Transverse colon (tissue), 4 donors: Measurements from ENCODE around the gene CLDN6. TPM values are rescaled to one million over a fixed set of nuclear protein-coding genes. Genes with fewer than 3 reads are reported as not detected.

Source experiments
- DNase-seq: peaks from one replicate; pipeline ENCODE4 v3.0.0-alpha.2; 2019
- H3K27ac ChIP-seq, 4 donors: fragments of 200-600 bp; sonication (generic); 2 replicates each; pipeline ENCODE4 v1.5.1; 2016 to 2018; ENCODE audit warnings: inconsistent platforms in 4 of 4
- H3K27me3 ChIP-seq: fragments of 200-600 bp; sonication (generic); 2 replicates; pipeline ENCODE4 v1.5.1; 2017; ENCODE audit warnings: inconsistent platforms
- H3K36me3 ChIP-seq, 4 donors: fragments of 200-600 bp; sonication (generic); 2 replicates each; pipeline ENCODE4 v1.5.1; 2017 to 2019; ENCODE audit warnings: inconsistent platforms in 4 of 4
- H3K4me1 ChIP-seq, 4 donors: fragments of 200-600 bp; sonication (generic); 2 replicates each; pipeline ENCODE4 v1.5.1; 2017 to 2020; ENCODE audit warnings: inconsistent platforms in 4 of 4
- H3K4me3 ChIP-seq, 4 donors: fragments of 200-600 bp; sonication (generic); 1 replicate in 1 of 4; 2 replicates in 3 of 4; pipeline versions ENCODE4 v1.5.1 to v1.6.1; 2017 to 2019; ENCODE audit warnings: inconsistent platforms in 4 of 4
- H3K9me3 ChIP-seq, 2 donors: fragments of 200-600 bp; sonication (generic); 2 replicates each; pipeline ENCODE4 v1.5.1; 2017 to 2019; ENCODE audit warnings: inconsistent platforms in 2 of 2
- CTCF ChIP-seq, 5 experiments: fragments of 200-600 bp in 3 of 5; fragments of 450-650 bp in 2 of 5; sonication (generic) in 3 of 5; IDR thresholded peaks; 1 replicate in 2 of 5; 2 replicates in 3 of 5; pipeline ENCODE4 v1.5.1; 2016 to 2017; ENCODE audit warnings: antibody characterized with exemption in 5 of 5, inconsistent platforms in 3 of 5, mild to moderate bottlenecking in 2 of 5, moderate library complexity in 1 of 5
- EP300 ChIP-seq: sonication (generic); formaldehyde crosslinking; IDR thresholded peaks from one replicate; pipeline ENCODE4 v1.6.1; 2017; ENCODE audit warnings: antibody characterized with exemption, low read depth
- POLR2A ChIP-seq: fragments of 450-650 bp; IDR thresholded peaks from one replicate; pipeline ENCODE4 v1.6.1; 2016; ENCODE audit warnings: antibody characterized with exemption, mild to moderate bottlenecking, moderate library complexity
- POLR2AphosphoS5 ChIP-seq, 3 donors: sonication (generic); formaldehyde crosslinking; IDR thresholded peaks; one replicate each; pipeline ENCODE4 v1.6.1; 2016; ENCODE audit warnings: antibody characterized with exemption in 3 of 3
- WGBS, 2 donors: methylation state at CpG; one replicate each; pipeline ENCODE4 v1.1.5; 2018; ENCODE audit warnings: low coverage in 1 of 2; 5-methylcytosine and 5-hydroxymethylcytosine counted together
- in situ Hi-C, 4 donors: fragments of 200-750 bp; cut with MboI; loops; one replicate each; pipeline versions ENCODE4 v1.15.0 to v1.15.1; 2017; ENCODE audit warnings: low sequenced_read_pairs in 3 of 4, low pct_ligation_motif_present in 1 of 4, low pct_unique_long_range_greater_than_20kb in 1 of 4
- intact Hi-C: fragments of 100-400 bp; cut with DNase I; formaldehyde crosslinking; loops from one replicate; pipeline ENCODE4 v1.15.1; 2023; ENCODE audit warnings: low total_unique reads
- total RNA-seq, 4 donors: library from RNA; depleted of rRNA; stranded (reverse); fragments of >200 nt; gene quantifications; one replicate each; pipeline ENCODE4 v1.1.0, GENCODE V29; 2016

Gene CLDN6
- total RNA-seq, 4 donors from 2014 or later = not detected

DNA sequence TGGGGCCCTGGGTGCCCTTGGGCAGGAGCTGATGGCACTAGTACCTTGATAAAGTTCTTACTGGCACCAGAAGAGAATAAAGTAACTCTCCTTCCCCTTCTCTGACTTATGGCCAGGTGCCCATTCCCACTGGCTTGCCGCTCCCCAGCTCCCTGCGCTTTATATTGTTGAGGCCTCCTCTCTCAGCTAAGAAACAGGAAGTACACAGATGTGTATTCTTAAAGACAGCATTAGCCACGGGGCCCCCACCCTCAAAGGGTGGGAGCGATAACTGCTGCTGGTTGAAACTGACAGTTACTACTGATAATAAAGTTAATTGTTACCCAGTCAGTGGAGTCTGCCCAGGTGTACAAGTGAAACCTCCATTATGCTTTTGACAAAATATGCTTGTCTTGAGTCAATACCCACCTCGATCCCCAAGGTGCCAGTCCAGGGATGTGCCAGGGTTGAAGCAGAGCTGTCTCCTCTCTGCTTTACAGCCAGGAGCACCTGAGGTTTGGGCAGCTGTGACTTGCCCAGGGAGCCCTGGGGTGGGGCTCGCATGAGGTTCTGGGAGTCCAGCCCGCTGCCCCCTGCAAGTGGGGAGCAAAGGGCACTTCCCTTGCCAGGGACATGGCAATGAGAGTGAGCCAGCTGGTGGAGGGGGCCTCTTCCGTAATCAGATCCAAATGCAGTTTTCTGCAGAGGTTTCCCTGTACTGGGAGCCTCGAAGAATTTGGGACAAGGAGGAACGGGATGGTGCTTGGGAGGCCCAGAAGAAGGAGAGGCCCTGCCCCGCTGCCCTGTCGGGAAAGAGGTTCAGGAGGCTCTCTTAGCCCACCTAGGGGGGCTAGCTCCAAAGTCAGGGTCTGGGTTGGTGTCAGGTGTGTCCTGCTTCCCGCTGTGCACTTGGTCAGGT lies 10.7 kb downstream of the CLDN6 start:
- Histone ChIP-seq H3K4me1 (peaks cover 14 to 53% (median 32%) of the 10 kb centered on the region in 4 donors), H3K36me3 (no peaks in the 10 kb centered on the region), H3K27ac (peak overlapping the region; percentile 68 to 91 (median 80)), H3K27me3 (peaks cover 59% of the 10 kb centered on the region), H3K9me3 (no peaks in the 10 kb centered on the region), H3K4me3 (peak overlapping the region in 1 of 4 donors; percentile 9)
- in situ Hi-C loops (no loop called here), intact Hi-C loops (no loop called here)
- peak; percentile 79 for DNase-seq
- WGBS, 2 donors = 23% methylated on average over 13 of the region's 13 CpGs; no CpG with 5 or more reads in 1 of the 2 donors
- peak in 2 of 3 donors; percentile 36 to 41 for TF ChIP-seq POLR2AphosphoS5 (IDR thresholded peaks at IDR 0.05)
- no peak for TF ChIP-seq CTCF (IDR thresholded peaks at IDR 0.05)
- TF ChIP-seq EP300 = no peak
- TF ChIP-seq POLR2A = peak; percentile 46

DNA sequence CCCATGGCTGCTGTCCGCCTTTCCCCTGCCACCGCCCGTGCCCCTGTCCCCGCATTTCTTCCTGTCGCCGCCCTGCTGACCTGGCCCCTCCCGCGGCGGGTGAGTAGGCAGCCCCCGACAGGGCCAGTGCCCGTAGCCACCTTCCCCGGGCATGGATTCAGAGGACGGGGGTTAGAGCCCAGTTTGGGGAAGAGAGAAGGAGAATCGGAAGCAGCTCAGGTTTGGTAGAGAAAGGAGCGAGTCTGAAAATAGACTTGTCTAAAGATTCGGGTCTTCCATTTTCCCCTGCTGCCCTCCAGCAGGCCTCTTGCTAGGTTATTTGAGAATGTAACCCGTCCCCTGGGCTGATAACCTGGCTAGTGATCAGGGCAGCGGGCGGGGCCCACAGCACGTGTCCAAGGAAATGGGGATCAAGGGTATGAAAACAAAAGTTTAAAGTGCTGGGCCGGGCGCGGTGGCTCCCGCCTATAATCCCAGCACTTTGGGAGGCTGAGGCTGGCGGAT lies 13.2 kb downstream of the CLDN6 start:
- Histone ChIP-seq H3K9me3 (no peaks in the 10 kb centered on the region), H3K27ac (peak overlapping the region; percentile 68 to 91 (median 80)), H3K4me3 (peak overlapping the region in 3 of 4 donors; percentile 14 to 46 (median 37)), H3K36me3 (no peaks in the 10 kb centered on the region), H3K4me1 (peaks cover 14 to 46% (median 32%) of the 10 kb centered on the region in 4 donors), H3K27me3 (peaks cover 43% of the 10 kb centered on the region)
- 20% methylated on average over 15 of the region's 25 CpGs; no CpG with 5 or more reads in 1 of the 2 donors for WGBS, 2 donors
- peak; percentile 70 for DNase-seq
- TF ChIP-seq CTCF (IDR thresholded peaks at IDR 0.05) (no peak), POLR2A (peak; percentile 34), EP300 (no peak), POLR2AphosphoS5 (IDR thresholded peaks at IDR 0.05) (peak in 1 of 3 donors; percentile 43)
- intact Hi-C loops (no loop called here), in situ Hi-C loops (no loop called here)

DNA sequence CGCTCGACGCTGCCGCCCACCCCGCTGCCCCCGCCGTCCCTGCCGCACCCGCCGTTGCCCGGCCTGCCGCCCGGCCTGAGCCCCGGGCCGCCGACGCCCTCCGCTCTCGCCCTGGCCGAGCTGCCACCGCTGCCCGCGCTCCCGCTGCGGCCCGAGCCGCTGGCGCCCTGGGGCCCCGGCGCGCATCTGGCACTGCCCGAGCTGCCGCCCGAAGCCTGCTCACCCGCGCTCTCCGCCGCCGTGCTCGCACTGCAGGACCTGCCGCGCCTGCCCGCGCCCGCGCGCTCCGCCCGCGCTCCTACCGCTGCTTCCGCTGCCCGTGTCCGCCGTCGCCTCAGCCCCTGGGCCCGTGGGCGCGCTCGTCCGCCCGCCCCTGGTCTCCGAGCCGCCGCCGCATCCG lies 13.7 kb downstream of the CLDN6 start:
- WGBS, 2 donors = 0% methylated on average over 7 of the region's 67 CpGs; no CpG with 5 or more reads in 1 of the 2 donors
- intact Hi-C loops (no loop called here), in situ Hi-C loops (no loop called here)
- no peaks in the 10 kb centered on the region for H3K9me3 ChIP-seq
- no peak for TF ChIP-seq EP300
- TF ChIP-seq CTCF (IDR thresholded peaks at IDR 0.05) = no peak
- no peak for TF ChIP-seq POLR2AphosphoS5 (IDR thresholded peaks at IDR 0.05)
- TF ChIP-seq POLR2A = no peak
- peaks cover 14 to 41% (median 32%) of the 10 kb centered on the region in 4 donors for H3K4me1 ChIP-seq
- no peak for DNase-seq
- H3K36me3 ChIP-seq = no peaks in the 10 kb centered on the region
- H3K27me3 ChIP-seq = peaks cover 38% of the 10 kb centered on the region
- H3K4me3 ChIP-seq = peak overlapping the region in 1 of 4 donors; percentile 37
- peak overlapping the region in 3 of 4 donors; percentile 49 to 91 (median 85) for H3K27ac ChIP-seq

DNA sequence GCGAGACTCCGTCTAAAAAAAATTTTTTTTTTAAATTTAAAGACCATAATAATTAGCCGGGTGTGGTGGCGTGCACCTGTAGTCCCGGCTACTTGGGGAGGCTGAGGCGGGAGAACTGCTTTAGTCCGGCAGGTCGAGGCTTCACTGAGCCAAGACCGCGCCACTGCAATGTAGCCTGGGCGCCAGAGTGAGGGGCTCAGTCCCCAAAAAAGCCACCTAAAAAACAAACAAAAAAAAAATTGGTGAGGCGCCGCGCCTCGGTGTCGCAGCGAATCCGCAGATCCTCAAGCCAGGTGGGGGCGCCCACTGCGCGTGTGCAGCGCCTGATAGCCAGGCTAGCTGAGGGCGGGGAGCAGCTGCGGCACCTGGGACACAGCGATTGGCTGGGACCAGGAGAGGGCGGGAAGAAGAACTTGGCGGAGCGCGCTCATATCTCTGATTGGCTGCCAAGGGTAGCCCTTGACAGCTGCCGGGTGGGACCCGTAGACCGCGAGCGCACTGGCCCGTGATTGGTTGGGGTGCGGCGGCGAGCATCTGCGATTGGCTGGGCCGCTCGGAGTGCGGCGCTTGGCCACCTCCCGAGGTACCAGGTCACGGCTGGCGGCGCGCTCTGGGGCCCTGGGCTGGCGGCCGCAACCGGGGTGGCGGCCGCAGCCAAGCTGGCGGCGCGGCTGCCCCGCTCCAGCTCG lies 14.3 kb downstream of the CLDN6 start:
- H3K4me3 ChIP-seq = peak overlapping the region in 2 of 4 donors; percentile 33 to 37
- WGBS, 2 donors = 0 to 6% methylated on average over 1 to 52 of the region's 58 CpGs
- intact Hi-C loops = no loop called here
- no peaks in the 10 kb centered on the region for H3K9me3 ChIP-seq
- TF ChIP-seq POLR2AphosphoS5 (IDR thresholded peaks at IDR 0.05) (peak in 2 of 3 donors; percentile 61 to 68), POLR2A (peak; percentile 50), EP300 (no peak), CTCF (IDR thresholded peaks at IDR 0.05) (peak; percentile 38 to 65 (median 46))
- peak; percentile 98 for DNase-seq
- peaks cover 32% of the 10 kb centered on the region for H3K27me3 ChIP-seq
- peaks cover 14 to 40% (median 32%) of the 10 kb centered on the region in 4 donors for H3K4me1 ChIP-seq
- peak overlapping the region in 2 of 4 donors; percentile 41 to 49 for H3K27ac ChIP-seq
- in situ Hi-C loops = no loop called here
- no peaks in the 10 kb centered on the region for H3K36me3 ChIP-seq
